ENCODE measurements around the gene MAS1.
"Not testable (repeated sequence)": the region's sequence is repeated elsewhere in the genome, so short reads cannot be mapped to it uniquely, and the experiment has no call there.

MAS1 gene

DNA sequence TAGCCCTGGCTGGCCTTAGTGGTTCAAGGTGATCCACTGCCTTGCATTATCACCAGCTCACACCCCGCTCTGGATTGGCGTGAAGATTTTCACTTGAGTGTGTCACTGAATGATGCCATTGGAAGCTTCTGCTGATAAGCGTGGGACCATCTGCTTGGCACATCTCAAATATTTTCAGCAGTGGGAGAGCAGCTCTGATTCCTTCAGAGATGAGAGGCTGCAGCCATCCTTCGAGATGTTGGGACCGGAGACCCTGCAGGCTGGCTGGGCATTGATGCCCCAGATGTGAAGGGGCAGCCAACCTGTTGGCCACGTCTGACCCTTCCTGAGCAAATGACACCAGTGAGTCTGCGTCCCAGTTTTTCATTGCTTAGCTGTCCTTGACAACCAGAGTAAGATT is at the start of gene MAS1:
Gene MAS1, plus strand, starts transcription at position 197 of the 400 bp plus-strand sequence. CDS start 15,968 bp downstream, outside the sequence.
- no peak for DNase-seq

DNA sequence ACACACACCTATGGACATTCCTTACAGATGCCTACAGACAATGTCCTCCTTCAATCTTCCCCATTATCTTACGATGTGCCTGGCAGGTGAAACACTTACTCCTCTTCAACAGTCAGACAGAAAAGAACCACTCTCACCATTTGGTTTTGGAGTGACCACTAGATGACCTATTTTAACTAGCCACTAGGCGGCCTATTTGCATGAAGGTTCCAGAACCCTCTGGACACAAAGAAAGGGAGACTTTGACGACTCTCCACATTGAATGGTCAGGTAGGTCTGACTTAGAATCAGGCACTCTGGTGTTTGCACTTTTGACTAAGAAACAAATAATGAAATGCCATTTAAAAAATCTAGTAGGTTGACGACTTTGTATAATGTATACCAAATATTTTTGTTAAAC is 48.8 kb upstream of the MAS1 start:
- DNase-seq: no peak

DNA sequence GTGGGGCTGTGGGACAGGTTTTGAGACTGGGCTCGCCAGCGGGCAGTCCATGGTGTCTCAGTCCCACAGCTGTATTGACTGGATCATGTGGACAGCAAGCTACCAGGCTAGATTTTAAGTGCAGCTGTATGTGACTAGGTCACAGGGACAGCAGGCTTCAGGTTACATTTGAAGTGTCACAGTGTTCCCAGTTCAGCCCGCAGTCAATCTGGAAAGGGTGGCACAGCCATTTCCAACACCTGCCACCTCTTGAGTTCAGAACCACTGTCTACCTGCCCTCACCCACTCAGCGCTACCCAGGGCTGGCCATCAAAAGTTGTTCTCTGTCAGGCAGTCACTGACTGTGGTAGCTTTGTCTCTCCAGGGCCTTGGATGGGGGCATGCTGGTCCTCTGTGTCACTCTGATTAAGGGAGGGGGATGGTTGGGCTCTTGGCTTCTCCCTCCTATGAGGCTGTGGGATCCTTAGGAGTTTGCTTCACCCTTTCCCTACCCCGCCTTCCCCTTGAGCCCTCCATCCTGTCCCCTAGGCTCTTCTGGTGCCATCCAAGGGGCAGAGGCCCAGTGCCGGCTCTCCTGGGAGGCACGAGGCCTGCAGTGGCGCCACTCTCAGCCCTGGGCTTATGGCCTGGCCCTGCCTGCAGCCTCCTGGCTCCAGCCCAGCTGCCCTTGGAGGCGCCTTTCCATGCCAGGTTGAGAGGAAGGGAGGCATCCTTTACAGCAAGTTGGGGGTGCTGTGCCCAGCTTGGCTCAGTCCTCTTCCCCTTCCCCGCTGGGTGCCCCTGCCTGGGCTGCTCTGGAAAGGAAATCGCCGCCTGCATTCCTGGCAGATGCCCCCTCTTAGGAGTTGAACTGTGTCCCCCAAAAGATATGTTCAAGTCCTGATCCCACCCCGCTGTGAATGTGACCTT is 45.8 kb upstream of the MAS1 start:
- DNase-seq: no peak

DNA sequence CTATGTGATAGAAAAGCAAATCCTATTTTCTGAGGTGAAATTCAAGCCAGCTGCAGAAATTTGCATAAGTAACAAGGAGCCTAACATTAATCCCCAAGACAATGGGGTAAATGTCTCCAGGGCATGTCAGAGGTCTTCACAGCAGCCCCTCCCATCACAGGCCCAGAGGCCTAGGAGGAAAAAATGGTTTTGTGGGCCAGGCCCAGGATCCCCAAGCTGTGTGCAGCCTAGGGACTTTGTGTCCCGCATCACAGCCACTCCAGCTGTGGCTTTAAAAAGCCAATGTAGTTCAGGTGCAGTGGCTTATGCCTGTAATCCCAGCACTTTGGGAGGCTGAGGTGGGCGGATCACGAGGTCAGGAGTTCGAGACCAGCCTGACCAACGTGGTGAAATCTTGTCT is 42.2 kb upstream of the MAS1 start:
- DNase-seq: not testable (repeated sequence)

DNA sequence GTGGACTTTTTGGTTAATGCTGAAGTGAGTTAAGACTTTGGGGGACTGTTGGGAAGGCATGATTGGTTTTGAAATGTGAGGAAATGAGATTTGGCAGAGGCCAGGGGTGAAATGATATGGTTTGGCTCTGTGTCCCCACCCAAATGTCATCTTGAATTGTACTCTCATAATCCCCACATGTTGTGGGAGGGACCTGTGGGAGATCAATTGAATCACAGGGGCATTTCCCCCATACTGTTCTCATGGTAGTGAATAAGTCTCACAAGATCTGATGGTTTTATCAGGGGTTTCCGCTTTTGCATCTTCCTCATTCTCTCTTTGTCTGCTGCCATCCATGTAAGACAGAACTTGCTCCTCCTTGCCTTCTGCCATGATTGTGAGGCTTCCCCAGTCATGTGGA is 40.9 kb upstream of the MAS1 start:
- not testable (repeated sequence) for DNase-seq

DNA sequence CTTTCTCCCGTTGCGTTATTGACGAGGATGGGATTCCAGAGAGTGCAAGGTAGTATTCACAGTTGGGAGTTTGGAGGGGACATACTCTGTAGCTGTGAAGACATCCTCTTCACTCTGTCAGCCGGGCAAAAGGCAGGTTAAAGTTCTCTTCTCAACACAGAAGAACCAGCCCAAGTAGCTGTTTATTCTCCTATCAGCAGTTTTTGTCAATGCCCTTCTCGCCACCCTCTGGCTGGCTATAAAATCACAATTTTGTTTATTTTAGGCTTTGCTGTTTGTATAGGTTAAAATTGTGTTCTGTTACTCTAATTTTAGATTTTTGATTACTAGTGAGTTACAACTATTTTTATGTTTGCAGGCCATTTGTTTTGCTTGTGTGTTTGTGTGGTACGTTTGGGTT is 37.9 kb upstream of the MAS1 start:
- no peak for DNase-seq

DNA sequence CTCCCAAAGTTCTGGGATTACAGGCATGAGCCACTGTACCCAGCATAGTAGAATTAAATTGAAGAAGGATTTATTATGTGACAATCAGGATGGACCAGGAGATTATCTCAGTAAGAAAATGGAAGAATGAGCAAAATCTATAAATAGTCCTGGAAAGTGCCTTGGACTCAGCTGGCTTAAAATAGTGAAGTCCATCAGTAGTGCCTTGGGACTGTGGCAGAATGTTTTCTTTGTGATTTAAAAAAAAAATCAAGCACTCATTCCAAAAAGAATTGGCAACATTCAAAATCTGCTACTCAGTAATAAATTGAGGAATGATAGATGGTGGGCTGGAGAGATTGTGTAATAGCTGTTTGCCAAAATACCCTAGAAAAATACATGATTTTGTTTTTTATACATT is 37.0 kb upstream of the MAS1 start:
- DNase-seq: no peak

DNA sequence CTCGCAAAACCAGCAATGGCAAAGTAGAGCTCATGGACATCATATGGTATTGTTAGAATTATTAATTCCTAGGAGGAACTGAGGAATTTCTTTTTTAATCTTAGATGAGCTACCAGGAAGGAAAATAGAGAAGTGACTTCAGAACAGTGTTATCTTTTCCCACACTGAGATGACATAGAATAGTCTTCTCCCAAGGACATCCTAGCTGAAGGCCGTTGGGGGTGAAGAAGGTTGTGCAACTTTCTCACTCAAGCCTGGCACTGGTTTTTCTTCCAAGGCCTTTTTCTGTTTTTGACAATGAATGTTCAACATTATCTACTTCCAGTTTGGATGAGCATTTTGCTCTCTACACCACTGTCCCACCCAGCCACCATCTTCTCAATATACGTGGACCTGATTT is 35.8 kb upstream of the MAS1 start:
- DNase-seq: no peak

DNA sequence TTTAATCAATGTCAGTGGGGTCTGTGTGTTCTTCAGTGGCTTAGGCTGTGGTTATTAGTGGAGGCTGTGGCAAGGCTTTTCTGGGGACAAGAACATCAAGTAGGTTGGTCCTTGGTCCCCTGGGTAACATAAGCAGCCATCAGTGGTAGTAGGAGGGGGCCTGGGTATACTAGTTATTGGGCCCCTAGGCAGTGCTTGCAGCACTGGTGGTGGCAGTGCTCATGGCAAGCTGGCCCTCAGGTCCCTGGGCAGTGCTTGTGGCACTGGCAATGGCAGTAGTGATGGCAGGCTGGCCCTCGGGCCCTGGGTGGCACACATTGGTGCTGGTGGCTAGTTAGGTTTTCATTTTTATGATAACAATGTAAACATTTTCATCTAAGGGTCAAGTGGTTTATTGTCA is 32.5 kb upstream of the MAS1 start:
- no peak for DNase-seq

DNA sequence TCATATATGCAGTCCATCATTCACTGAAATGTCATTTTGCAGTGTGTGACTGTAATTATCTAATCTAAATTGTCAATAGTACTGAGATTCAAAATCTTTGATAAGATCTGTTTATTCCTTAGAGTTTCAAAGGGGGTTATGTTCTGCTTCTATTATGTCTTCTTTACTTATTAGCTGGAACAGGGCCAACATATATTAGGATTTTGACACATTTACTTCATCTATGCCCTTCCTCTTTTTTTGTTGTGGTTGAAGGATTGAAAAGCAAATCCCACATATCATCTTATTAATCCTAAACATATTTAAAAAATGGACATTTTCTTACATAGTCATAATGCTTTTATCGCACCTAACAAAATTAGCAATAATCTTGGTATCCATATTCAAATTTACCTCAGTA is 30.3 kb upstream of the MAS1 start:
- DNase-seq: no peak

DNA sequence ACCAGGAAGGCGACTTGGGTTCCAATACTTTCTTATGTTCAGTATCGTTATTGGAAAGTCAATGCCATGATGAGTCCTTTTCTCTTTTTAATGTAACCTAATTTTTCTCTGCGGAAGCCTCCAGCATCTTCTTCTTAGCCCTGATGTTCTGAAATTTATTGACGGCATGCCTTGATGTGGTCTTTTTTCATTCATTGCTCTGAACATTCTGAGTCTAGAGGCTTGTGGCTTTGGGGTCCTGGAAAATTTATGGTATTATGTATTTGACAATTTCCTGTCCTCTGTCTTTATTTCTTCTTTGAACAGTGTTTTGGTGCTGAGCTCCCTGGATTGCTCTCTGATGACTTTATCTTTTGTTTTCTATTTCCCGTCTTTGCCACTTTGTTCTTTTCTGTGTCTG is 28.7 kb upstream of the MAS1 start:
- DNase-seq: no peak

DNA sequence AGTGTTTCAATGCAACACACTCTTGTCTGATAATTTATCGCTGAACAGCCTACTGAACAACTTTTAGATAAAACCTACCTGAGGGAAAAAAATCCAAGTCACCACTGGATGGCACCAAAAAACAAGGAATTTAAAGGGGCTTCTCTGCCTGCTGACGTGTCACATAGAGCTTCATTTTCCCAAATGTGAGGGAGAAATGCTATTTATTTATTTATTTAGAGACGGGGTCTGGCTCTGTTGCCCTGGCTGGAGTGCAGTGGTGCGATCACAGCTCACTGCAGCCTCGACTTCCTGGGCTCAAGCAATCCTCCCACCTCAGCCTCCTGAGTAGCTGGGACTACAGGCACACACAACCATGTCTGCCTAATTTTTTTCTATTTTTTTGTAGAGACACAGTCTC is 27.4 kb upstream of the MAS1 start:
- DNase-seq: not testable (repeated sequence)

DNA sequence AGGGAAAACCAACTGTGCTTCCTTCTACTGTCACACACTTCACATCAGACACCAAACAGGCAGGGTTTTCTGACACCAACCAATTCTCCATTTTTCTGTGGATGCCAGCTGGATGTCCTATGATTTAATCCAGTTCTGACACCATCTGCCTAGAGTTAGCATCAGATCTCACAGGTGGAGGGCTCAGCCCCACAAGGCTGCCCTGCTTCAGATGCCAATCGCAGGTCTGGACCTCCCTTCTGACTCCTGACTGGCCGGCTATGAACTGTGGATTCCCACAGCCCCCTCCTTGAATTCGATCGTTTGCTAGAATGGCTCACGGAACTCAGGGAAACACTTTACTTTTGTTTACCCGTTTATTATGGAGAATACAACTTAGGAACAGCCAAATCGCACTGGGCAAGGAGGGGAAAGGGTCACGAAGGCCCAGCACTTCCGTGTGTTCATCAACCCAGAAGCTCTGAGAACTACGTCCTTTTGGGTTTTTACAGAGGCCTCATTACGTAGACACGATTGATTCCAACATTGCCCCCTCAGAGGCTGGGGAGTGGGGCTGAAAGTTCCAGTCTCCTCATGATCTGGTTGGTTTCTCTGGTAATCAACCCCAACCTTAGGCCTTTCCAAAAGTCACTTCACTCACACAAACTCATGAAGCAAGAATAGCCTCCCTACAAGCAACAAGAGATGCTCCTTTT is 25.4 kb upstream of the MAS1 start:
- no peak for DNase-seq

DNA sequence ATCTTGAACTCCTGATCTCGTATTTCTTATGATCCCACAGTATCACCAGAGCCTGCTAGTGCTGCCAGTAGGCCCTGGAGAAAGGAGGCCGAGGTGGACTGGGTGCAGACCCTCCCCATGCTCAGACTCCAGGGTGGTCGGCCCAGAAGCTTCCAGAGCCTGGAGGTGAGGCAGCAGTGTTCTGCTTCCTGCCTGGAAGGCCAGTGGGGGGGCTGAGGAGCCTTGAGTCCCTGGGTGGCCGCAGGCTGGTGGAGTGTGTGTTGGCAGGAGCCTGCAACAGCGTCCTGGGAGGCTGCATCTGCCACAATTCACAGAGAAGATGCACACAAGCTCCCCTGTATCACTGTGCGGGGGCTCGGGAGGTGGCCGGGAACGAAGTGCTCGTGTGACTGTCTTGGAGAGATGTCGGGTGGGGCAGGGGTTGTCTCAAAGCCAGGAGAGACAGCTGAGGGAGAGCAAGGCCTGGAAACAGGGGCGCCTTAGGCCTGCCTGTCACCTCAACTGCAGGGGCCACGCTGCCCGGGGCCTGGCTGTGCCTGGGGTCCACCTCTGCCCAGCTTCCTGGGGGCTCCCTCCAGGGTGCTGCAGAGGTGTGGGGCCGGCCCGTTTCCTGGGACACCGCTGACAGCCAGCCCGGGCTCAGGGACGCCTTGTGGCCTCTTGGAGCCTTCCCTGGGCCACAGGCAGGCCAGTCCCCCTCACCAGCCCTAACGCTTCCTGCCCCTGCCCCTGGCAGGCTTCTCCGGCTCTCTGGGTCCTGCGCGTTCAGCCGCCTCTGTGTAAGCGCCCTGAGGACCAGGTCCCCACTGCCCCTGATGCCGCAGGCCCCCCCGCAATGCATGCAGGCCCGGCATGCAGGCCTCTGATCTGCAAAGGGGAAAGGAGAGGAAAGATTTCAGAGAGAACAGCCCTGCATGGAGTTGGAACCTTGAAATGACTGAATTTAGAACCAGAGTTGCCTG is 24.2 kb upstream of the MAS1 start:
- DNase-seq: no peak

DNA sequence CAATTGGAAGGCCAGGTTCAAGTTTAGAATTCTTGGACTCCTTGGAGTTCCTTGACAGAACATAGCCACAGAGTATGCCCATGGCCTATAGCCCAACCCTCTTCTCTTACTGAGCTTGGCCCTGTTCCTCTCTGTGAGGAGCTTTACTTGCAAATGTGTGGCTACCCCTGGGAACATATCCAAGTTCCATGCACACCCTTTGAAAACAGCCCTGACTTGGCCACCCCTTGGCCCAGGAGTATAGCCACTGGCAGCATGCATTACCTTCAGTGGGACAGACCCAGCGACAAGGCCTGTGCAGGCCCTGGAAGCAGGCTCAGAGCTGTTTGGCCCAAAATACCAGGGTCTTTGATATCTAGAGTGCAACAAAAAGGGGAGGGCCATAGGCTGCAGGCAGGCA is 19.5 kb upstream of the MAS1 start:
- no peak for DNase-seq

DNA sequence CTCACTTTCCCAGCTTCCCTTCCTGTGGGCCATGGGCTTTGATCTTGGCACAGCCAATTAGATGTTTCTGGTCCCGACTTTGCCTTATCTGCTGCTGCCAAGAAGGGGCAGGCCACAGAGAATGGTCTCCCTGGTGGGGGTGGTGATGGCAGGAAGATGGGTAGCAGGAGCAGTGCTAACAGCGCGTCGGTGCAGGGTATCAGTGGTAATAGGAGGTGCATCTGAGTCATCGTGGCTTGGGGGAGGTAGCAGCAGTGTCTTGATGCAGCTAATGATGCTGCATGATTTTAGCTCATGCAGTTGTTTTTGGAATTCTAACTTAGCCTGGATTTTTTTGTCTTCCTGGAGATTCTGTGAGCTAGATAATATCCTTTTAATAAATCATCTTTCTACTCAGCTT is 18.9 kb upstream of the MAS1 start:
- DNase-seq: no peak

DNA sequence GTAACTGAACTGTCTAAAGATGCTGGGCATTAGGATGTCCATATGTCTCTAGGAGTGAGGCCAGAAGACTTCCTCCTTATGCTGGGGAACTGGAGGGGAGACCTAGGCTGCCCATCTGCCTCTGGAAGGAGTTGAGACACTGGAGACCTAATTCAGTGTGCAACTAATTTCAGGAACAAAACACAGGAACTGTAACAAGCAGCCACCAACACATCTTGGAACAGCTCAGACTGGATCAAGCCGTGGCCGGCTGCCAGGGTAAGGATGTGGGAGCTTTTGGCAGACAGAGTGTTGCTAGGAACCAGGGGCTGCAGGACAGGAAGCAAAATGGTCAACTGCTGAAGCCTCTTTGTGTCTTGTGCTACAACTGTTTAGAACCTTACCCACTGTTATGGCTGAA is 16.4 kb upstream of the MAS1 start:
- no peak for DNase-seq

DNA sequence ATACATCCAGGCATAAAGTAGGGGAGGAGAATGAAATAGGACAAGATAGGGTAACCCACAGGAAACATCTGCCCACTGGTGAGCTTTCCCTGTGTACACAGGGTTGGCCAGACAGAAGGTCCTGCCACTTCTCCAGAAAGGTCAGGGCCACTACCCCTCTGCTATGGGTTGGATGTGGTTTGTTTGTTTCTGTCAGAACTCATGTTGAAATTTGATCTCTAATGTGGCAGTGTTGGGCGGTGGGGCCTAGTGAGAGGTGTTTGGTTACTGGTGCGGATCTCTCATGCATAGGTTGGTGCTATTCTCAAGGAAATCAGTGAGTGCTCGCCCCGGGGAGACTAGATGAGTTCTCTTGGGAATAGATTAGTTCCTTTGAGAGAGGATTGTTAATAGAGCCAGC is 15.6 kb upstream of the MAS1 start:
- no peak for DNase-seq

DNA sequence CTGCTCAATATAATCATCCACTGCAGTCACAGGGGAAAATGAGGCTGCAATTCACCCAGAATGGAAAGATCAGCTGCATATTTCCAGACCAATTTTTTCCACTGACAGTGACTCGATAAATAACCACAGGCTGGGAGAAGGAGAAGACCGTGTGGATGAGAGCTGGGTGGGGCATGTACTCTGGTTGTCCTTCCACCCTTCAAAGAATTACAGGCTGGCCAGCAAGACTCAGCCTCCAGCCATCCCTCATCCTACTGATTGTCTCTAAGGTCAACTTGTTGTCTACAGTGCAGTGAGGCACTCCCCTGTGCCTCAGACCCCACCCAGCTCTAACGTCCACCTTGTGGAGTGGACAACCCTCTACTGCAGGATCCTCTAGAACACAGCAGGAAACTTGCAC is 14.5 kb upstream of the MAS1 start:
- DNase-seq: no peak

DNA sequence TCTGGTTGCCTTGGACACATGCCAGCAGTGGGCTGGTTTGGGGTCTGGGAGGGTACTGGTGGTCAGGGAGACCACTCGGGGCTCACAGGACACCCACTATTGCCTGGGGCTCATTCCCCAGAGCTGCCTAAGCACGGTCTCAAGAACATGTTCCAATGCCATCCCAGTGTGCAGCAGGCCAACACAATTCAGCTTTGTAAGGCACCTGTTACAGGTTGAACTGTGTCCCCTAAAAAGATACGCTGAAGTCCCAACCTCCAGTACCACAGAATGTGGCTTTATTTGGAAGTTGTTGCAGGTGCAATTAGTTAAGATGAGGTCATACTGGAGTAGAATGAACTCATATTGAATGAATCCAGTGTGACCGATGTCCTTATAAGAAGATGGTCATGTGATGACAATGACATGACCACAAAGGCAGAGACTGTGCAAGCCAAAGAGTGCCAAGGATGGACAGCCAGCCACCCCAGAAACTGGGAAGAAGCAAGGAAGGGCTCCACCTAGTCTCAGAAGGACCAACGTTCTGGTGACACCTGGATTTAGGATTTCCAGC is 13.5 kb upstream of the MAS1 start:
- DNase-seq: no peak

DNA sequence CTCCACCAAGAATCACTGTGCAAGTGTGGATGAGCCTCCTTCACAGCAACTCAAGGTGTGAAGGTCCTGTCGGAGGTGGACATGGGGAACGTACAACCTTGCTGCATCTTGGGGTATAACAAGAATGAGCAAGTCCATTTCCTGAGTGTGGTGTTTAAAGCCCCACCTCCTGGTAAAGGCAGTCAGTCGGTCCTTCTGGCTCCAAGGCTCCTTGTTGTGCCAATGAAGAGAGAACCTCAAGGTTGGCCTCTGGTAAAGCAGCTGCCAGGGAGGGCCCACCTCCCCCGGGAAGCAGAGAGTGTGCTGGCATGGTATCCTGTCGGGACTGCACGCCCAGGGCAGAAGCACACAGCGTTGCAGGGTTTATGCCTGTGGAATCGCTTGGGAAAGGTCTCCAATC is 12.4 kb upstream of the MAS1 start:
- no peak for DNase-seq

DNA sequence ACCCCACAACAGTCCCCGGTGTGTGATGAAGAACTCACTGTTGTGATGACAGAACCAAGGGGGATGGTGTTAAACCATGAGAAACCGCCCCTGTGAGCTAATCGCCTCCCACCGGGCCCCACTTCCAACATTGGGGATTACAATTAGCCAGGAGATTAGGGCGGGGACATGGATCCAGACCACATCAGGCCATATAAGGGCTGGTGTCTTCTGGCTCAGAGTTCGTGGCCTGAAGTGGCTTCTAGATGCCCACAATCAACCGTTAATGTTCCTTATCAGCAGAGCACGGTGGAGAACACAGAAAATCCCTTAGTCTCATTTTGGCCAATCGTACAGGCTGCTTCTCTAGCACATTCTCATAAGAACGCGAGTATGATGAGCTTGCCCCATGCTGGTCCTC is 10.9 kb upstream of the MAS1 start:
- DNase-seq: no peak

DNA sequence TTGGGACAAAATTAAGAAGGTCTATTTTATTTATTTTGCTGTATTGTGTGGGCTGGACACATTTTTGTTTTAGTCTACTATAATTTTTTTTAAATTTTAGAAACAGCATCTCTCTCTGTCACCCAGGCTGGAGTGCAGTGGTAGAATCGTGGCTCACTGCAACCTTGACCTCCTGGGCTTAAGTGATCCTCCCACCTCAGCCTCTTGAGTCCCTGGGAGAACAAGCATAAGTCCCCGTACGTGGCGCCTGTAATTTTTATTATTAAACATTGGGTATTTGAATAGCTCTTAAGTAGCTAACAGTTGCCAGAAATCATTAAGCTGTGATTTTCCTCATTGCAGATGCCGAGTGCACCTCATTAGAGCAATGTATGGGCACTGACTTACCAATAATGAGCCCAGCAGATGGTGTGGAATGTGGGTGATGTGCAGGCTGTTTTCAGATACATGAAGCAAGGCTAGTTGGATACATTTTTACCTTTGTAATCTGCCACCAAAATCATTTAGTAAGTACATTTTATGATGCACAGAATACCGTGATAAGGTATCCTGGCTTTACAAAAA is 10.3 kb upstream of the MAS1 start:
- no peak for DNase-seq
